SK-N-MC (cell line): Measurements from ENCODE around the gene ATP6V0B.

Source experiments
- EZH2 ChIP-seq: fragments of 200-600 bp; sonication (generic); IDR thresholded peaks from one replicate; pipeline ENCODE4 v1.6.1; 2017; ENCODE audit warnings: antibody characterized with exemption
- POLR2AphosphoS5 ChIP-seq: IDR thresholded peaks from 2 replicates; pipeline ENCODE4 v1.6.1; 2012; ENCODE audit warnings: mild to moderate bottlenecking, low read depth, low read length, borderline replicate concordance

DNA sequence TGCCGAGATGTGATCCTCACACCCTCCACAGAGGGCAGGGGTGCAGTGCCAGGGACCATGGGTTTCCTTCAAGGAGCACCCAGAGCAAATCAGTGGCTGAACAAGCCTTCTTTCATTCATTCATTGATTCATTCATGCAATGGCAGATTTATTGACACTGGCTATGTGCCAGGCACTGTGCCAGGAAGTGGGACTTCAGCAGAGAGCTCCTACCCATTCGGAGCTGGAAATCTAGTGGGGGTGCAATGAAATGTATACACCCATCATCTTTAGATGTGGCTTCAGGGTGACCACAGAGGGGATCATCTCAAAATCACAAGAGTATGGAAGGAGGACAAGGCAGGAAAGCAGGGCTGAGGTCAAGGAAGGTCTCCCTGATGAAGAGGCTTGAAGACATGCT, 37.6 kb downstream of the ATP6V0B start:
- TF ChIP-seq POLR2AphosphoS5: no peak
- no peak for TF ChIP-seq EZH2
